C1 segment of cervical spinal cord (tissue), 14 donors: ENCODE results near the gene OLFML2A.

Source experiments
- DNase-seq, 14 donors: peaks; one replicate each; lab custom pipeline; 2025; lab: John Stamatoyannopoulos, UW

Gene OLFML2A

GRCh38 chr9:124778575-124779367, 1.8 kb downstream of the OLFML2A start:
- no peak for DNase-seq

GRCh38 chr9:124779368-124780059, 2.6 kb downstream of the OLFML2A start:
- no peak for DNase-seq

GRCh38 chr9:124780060-124780756, 3.3 kb downstream of the OLFML2A start:
- no peak for DNase-seq

- no peak for DNase-seq
These were observed 3.8 kb downstream of the OLFML2A start for GRCh38 chr9:124780757-124781151.

GRCh38 chr9:124781967-124782660, 5.2 kb downstream of the OLFML2A start:
- no peak for DNase-seq

- DNase-seq, result no peak
These were observed 6.0 kb downstream of the OLFML2A start for GRCh38 chr9:124782661-124783574.

- DNase-seq, result no peak
These were observed 6.9 kb downstream of the OLFML2A start for GRCh38 chr9:124783830-124784229.

GRCh38 chr9:124784509-124784908, 7.6 kb downstream of the OLFML2A start:
- no peak for DNase-seq

GRCh38 chr9:124786881-124787573, 10.1 kb downstream of the OLFML2A start:
- no peak for DNase-seq

- no peak for DNase-seq
These were observed 11.7 kb downstream of the OLFML2A start for GRCh38 chr9:124788542-124789217.

GRCh38 chr9:124789531-124789930, 12.6 kb downstream of the OLFML2A start:
- DNase-seq, result no peak

- DNase-seq, result no peak
These were observed 13.4 kb downstream of the OLFML2A start for GRCh38 chr9:124790301-124790700.

GRCh38 chr9:124790801-124791505, 14.0 kb downstream of the OLFML2A start:
- no peak for DNase-seq

GRCh38 chr9:124792257-124793014, 15.5 kb downstream of the OLFML2A start:
- DNase-seq, result no peak

- no peak for DNase-seq
These were observed 16.1 kb downstream of the OLFML2A start for GRCh38 chr9:124793015-124793541.

GRCh38 chr9:124794902-124795491, 18.1 kb downstream of the OLFML2A start:
- DNase-seq, result no peak

- DNase-seq, result no peak
These were observed 19.0 kb downstream of the OLFML2A start for GRCh38 chr9:124795881-124796431.
